Suprapubic skin (tissue), 4 donors: ENCODE data around the gene MBNL2.

Experiments
- EP300 ChIP-seq: sonication (generic); formaldehyde crosslinking; IDR thresholded peaks from one replicate; pipeline ENCODE4 v1.6.1; 2017; ENCODE audit warnings: antibody characterized with exemption
- POLR2A ChIP-seq, 2 donors: fragments of 450-650 bp; IDR thresholded peaks; one replicate each; pipeline ENCODE4 v1.6.1; 2017; ENCODE audit warnings: antibody characterized with exemption in 2 of 2, mild to moderate bottlenecking in 2 of 2, moderate library complexity in 2 of 2
- POLR2AphosphoS5 ChIP-seq, 3 donors: sonication (generic); formaldehyde crosslinking; IDR thresholded peaks; one replicate each; pipeline ENCODE4 v1.6.1; 2017; ENCODE audit warnings: antibody characterized with exemption in 3 of 3
- TF ChIP-seq, protein P1 (sequence below), 2 donors: fragments of 200-600 bp in 1 of 2; fragments of 450-650 bp in 1 of 2; sonication (generic) in 1 of 2; IDR thresholded peaks; one replicate each; pipeline ENCODE4 v1.5.1; 2016 to 2019; ENCODE audit warnings: antibody characterized with exemption in 2 of 2, mild to moderate bottlenecking in 1 of 2, moderate library complexity in 1 of 2

DNA sequence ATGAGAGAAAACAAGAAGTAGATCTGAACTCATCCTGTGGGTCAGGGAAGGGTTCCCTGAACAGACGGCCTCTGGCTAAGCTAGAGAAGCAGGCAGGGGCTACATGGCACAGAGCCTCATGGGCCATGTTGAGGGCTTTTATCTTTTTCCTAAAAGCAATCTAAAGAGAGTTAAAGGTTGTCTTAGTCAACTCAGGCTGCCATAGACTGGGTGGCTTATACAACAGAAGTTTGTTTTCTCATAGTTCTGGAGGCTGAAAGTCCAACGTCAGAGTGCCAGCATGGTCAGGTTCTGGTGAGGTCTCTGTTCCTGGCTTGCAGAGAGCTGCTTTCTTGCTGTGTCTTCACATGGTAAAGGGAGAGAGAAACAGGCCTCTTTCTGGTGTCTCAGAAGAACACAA is 2.9 kb upstream of the MBNL2 start:
- TF ChIP-seq EP300 (no peak), POLR2AphosphoS5 (IDR thresholded peaks at IDR 0.05) (no peak), POLR2A (IDR thresholded peaks at IDR 0.05) (no peak)
- TF ChIP-seq, protein P1, sequence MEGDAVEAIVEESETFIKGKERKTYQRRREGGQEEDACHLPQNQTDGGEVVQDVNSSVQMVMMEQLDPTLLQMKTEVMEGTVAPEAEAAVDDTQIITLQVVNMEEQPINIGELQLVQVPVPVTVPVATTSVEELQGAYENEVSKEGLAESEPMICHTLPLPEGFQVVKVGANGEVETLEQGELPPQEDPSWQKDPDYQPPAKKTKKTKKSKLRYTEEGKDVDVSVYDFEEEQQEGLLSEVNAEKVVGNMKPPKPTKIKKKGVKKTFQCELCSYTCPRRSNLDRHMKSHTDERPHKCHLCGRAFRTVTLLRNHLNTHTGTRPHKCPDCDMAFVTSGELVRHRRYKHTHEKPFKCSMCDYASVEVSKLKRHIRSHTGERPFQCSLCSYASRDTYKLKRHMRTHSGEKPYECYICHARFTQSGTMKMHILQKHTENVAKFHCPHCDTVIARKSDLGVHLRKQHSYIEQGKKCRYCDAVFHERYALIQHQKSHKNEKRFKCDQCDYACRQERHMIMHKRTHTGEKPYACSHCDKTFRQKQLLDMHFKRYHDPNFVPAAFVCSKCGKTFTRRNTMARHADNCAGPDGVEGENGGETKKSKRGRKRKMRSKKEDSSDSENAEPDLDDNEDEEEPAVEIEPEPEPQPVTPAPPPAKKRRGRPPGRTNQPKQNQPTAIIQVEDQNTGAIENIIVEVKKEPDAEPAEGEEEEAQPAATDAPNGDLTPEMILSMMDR (IDR thresholded peaks at IDR 0.05), result no peak
